Testis (tissue), 3 donors: ENCODE results near the gene PPP1R27. TPM values are rescaled to one million over a fixed set of nuclear protein-coding genes. Genes with fewer than 3 reads are reported as not detected.

Experiments used
- DNase-seq: peaks from one replicate; pipeline ENCODE4 v3.0.0-alpha.2; 2019
- H3K27ac ChIP-seq, 2 donors: fragments of 200-600 bp; sonication (generic); one replicate each; pipeline ENCODE4 v1.5.1; 2019
- H3K27me3 ChIP-seq: fragments of 200-600 bp; sonication (generic); one replicate; pipeline ENCODE4 v1.5.1; 2019
- H3K36me3 ChIP-seq: fragments of 200-600 bp; sonication (generic); one replicate; pipeline ENCODE4 v1.5.1; 2017; ENCODE audit warnings: low read depth; ENCODE audit errors: missing control alignments
- H3K4me1 ChIP-seq: fragments of 200-600 bp; sonication (generic); one replicate; pipeline ENCODE4 v1.5.1; 2019
- H3K4me3 ChIP-seq, 2 donors: fragments of 200-600 bp; sonication (generic); one replicate each; pipeline ENCODE4 v1.5.1; 2017 to 2019
- H3K9me3 ChIP-seq: fragments of 200-600 bp; sonication (generic); one replicate; pipeline ENCODE4 v1.5.1; 2017
- CTCF ChIP-seq, 3 experiments: fragments of 450-650 bp in 2 of 3; fragments of 200-600 bp in 1 of 3; sonication (generic) in 1 of 3; IDR thresholded peaks; one replicate each; pipeline ENCODE4 v1.5.1; 2016 to 2019; ENCODE audit warnings: antibody characterized with exemption in 3 of 3, mild to moderate bottlenecking in 2 of 3, moderate library complexity in 1 of 3
- POLR2A ChIP-seq: fragments of 450-650 bp; IDR thresholded peaks from one replicate; pipeline ENCODE4 v1.6.1; 2017; ENCODE audit warnings: antibody characterized with exemption, mild to moderate bottlenecking, moderate library complexity
- WGBS, 2 donors: methylation state at CpG; one replicate each; pipeline ENCODE4 v1.1.5; 2018; 5-methylcytosine and 5-hydroxymethylcytosine counted together
- intact Hi-C: fragments of 100-400 bp; cut with DNase I; formaldehyde crosslinking; loops from one replicate; pipeline ENCODE4 v1.15.1; 2023; ENCODE audit warnings: low total_unique reads
- polyA plus RNA-seq: library from polyadenylated mRNA; stranded (reverse); fragments of 350-450 nt; fragmentation: Illumina TruSeq; extraction: RNeasy Lipid Tissue Mini Kit (QIAGEN cat#74804); gene quantifications from one replicate; pipeline ENCODE4 v1.2.3, GENCODE V29; 2014; ENCODE audit warnings: low read depth, low replicate concordance; ENCODE audit not compliant: insufficient read depth
- total RNA-seq, 2 donors: library from RNA; depleted of rRNA; stranded (reverse); fragments of >200 nt; gene quantifications; one replicate each; pipeline ENCODE4 v1.2.3, GENCODE V29; 2016

Gene PPP1R27
- total and polyA plus RNA-seq, 3 donors from 2014 or later, result 1.6 to 7.5 (median 1.9) TPM

- intact Hi-C loops, result no loop called here
- 13 to 23% methylated on average over 13 to 18 of the region's 18 CpGs for WGBS, 2 donors
- peak overlapping the region; percentile 56 to 83 for H3K27ac ChIP-seq
- peak overlapping the region; percentile 84 for H3K4me3 ChIP-seq
- no peaks in the 10 kb centered on the region for H3K36me3 ChIP-seq
- TF ChIP-seq CTCF (IDR thresholded peaks at IDR 0.05), result no peak
- TF ChIP-seq POLR2A, result no peak
- no peaks in the 10 kb centered on the region for H3K9me3 ChIP-seq
- peak; percentile 35 for DNase-seq
- no peaks in the 10 kb centered on the region for H3K27me3 ChIP-seq
- peaks cover 12% of the 10 kb centered on the region for H3K4me1 ChIP-seq
Measured at GRCh38 chr17:81831957-81832607, 2.8 kb downstream of the PPP1R27 start.

GRCh38 chr17:81831563-81831956 is 3.3 kb downstream of the PPP1R27 start:
- H3K27ac ChIP-seq, result no peak overlapping the region
- no peaks in the 10 kb centered on the region for H3K36me3 ChIP-seq
- H3K27me3 ChIP-seq, result no peaks in the 10 kb centered on the region
- H3K4me1 ChIP-seq, result peaks cover 12% of the 10 kb centered on the region
- peak overlapping the region in 1 of 2 donors; percentile 84 for H3K4me3 ChIP-seq
- WGBS, 2 donors, result 66 to 78% methylated on average over 3 to 6 of the region's 7 CpGs
- DNase-seq, result no peak
- intact Hi-C loops, result no loop called here
- H3K9me3 ChIP-seq, result no peaks in the 10 kb centered on the region
- TF ChIP-seq CTCF (IDR thresholded peaks at IDR 0.05) (no peak), POLR2A (no peak)

- 83 to 100% methylated on average over 6 of the region's 6 CpGs for WGBS, 2 donors
Measured at GRCh38 chr17:81829858-81830257, 5.0 kb downstream of the PPP1R27 start.

GRCh38 chr17:81828656-81829055 is 6.2 kb downstream of the PPP1R27 start:
- Histone ChIP-seq H3K9me3 (no peaks in the 10 kb centered on the region), H3K27ac (no peak overlapping the region), H3K27me3 (no peaks in the 10 kb centered on the region), H3K4me3 (no peak overlapping the region), H3K36me3 (no peaks in the 10 kb centered on the region), H3K4me1 (peaks cover 12% of the 10 kb centered on the region)
- TF ChIP-seq CTCF (IDR thresholded peaks at IDR 0.05) (no peak), POLR2A (no peak)
- no peak for DNase-seq
- intact Hi-C loops, result no loop called here
- WGBS, 2 donors, result 81 to 95% methylated on average over 7 of the region's 7 CpGs

More at GRCh38 chr17:81829858-81830257, 5.0 kb downstream of the PPP1R27 start:
- Histone ChIP-seq H3K9me3 (no peaks in the 10 kb centered on the region), H3K27me3 (no peaks in the 10 kb centered on the region), H3K36me3 (no peaks in the 10 kb centered on the region), H3K27ac (no peak overlapping the region), H3K4me3 (no peak overlapping the region), H3K4me1 (peaks cover 12% of the 10 kb centered on the region)
- TF ChIP-seq POLR2A (no peak), CTCF (IDR thresholded peaks at IDR 0.05) (no peak)
- no peak for DNase-seq
- intact Hi-C loops, result no loop called here
